PC-3 (cell line): ENCODE measurements around the gene NPFF.

Source experiments
- CTCF ChIP-seq: fragments of 300-600 bp; sonication (generic); conservative IDR thresholded peaks from 2 replicates; pipeline ENCODE4 v1.5.1; 2017; ENCODE audit warnings: antibody characterized with exemption, low read depth, mild to moderate bottlenecking, low read length
- EZH2 ChIP-seq: fragments of 300-600 bp; sonication (generic); IDR thresholded peaks from one replicate; pipeline ENCODE4 v1.6.1; 2017; ENCODE audit warnings: antibody characterized with exemption, mild to moderate bottlenecking, low read length; ENCODE audit not compliant: unreplicated experiment

GRCh38 chr12:53495903-53496751, 11.2 kb downstream of the NPFF start:
- TF ChIP-seq EZH2 (no peak), CTCF (no peak)
